DMS53 (cell line): ENCODE data around the gene RABGAP1L.
A peak's percentile ranks its signal among the peaks of the same experiment; 100 is the strongest.

Source experiments
- DNase-seq: peaks from one replicate; lab custom pipeline; 2025; lab: John Stamatoyannopoulos, UW

RABGAP1L gene

GRCh38 chr1:174712541-174712940, 553.2 kb downstream of the RABGAP1L start:
- DNase-seq: no peak

GRCh38 chr1:174713796-174714195, 554.5 kb downstream of the RABGAP1L start:
- no peak for DNase-seq

GRCh38 chr1:174719194-174719593, 559.9 kb downstream of the RABGAP1L start:
- no peak for DNase-seq

GRCh38 chr1:174720618-174721017, 561.3 kb downstream of the RABGAP1L start:
- DNase-seq: no peak

- no peak for DNase-seq
Observed at GRCh38 chr1:174721246-174721645, 561.9 kb downstream of the RABGAP1L start.

- DNase-seq: no peak
Observed at GRCh38 chr1:174723816-174724215, 564.5 kb downstream of the RABGAP1L start.

- no peak for DNase-seq
Observed at GRCh38 chr1:174724219-174724618, 564.9 kb downstream of the RABGAP1L start.

- peak; percentile 65 for DNase-seq
Observed at GRCh38 chr1:174726167-174726879, 567.0 kb downstream of the RABGAP1L start.

- no peak for DNase-seq
Observed at GRCh38 chr1:174726880-174727585, 567.7 kb downstream of the RABGAP1L start.

- DNase-seq: no peak
Observed at GRCh38 chr1:174734270-174734669, 575.0 kb downstream of the RABGAP1L start.

GRCh38 chr1:174736831-174737230, 577.5 kb downstream of the RABGAP1L start:
- DNase-seq: no peak

GRCh38 chr1:174740249-174740968, 581.1 kb downstream of the RABGAP1L start:
- DNase-seq: no peak

- DNase-seq: no peak
Observed at GRCh38 chr1:174742805-174743653, 583.7 kb downstream of the RABGAP1L start.

GRCh38 chr1:174743654-174744561, 584.6 kb downstream of the RABGAP1L start:
- DNase-seq: peak; percentile 72

- no peak for DNase-seq
Observed at GRCh38 chr1:174744886-174745285, 585.6 kb downstream of the RABGAP1L start.

- DNase-seq: no peak
Observed at GRCh38 chr1:174746024-174746808, 586.9 kb downstream of the RABGAP1L start.

GRCh38 chr1:174747613-174748012, 588.3 kb downstream of the RABGAP1L start:
- peak; percentile 17 for DNase-seq

GRCh38 chr1:174748586-174748985, 589.3 kb downstream of the RABGAP1L start:
- DNase-seq: no peak

- DNase-seq: no peak
Observed at GRCh38 chr1:174753131-174753530, 593.8 kb downstream of the RABGAP1L start.

GRCh38 chr1:174761335-174761734, 602.0 kb downstream of the RABGAP1L start:
- DNase-seq: no peak
